HEK293T (cell line): Measurements from ENCODE around the gene GPR55.

Experiments used
- ARNT ChIP-seq: fragments of 450-650 bp; IDR thresholded peaks from 2 replicates; pipeline ENCODE4 v1.6.1; 2017; ENCODE audit warnings: mild to moderate bottlenecking
- CTBP1 ChIP-seq: fragments of 450-650 bp; IDR thresholded peaks from 2 replicates; pipeline ENCODE4 v1.6.1; 2016; ENCODE audit warnings: borderline replicate concordance
- ELF4 ChIP-seq: fragments of 450-650 bp; IDR thresholded peaks from 2 replicates; pipeline ENCODE4 v1.6.1; 2017; ENCODE audit warnings: antibody characterized with exemption
- FOXA1 ChIP-seq: fragments of 450-650 bp; IDR thresholded peaks from 2 replicates; pipeline ENCODE4 v1.6.1; 2016; ENCODE audit warnings: mild to moderate bottlenecking
- FOXK2 ChIP-seq: fragments of 450-650 bp; IDR thresholded peaks from 2 replicates; pipeline ENCODE4 v1.6.1; 2016; ENCODE audit warnings: mild to moderate bottlenecking
- FOXM1 ChIP-seq: fragments of 450-650 bp; IDR thresholded peaks from 2 replicates; pipeline ENCODE4 v1.6.1; 2017; ENCODE audit warnings: mild to moderate bottlenecking, borderline replicate concordance
- HDGF ChIP-seq: fragments of 450-650 bp; IDR thresholded peaks from 2 replicates; pipeline ENCODE4 v1.6.1; 2017; ENCODE audit warnings: antibody characterized with exemption, borderline replicate concordance
- NFRKB ChIP-seq: fragments of 450-650 bp; IDR thresholded peaks from 2 replicates; pipeline ENCODE4 v1.6.1; 2016; ENCODE audit warnings: mild to moderate bottlenecking, moderate library complexity
- SP1 ChIP-seq: fragments of 450-650 bp; IDR thresholded peaks from 2 replicates; pipeline ENCODE4 v1.6.1; 2017
- TARDBP ChIP-seq: fragments of 450-650 bp; IDR thresholded peaks from 2 replicates; pipeline ENCODE4 v1.6.1; 2016
- ZNF384 ChIP-seq: fragments of 450-650 bp; IDR thresholded peaks from 2 replicates; pipeline ENCODE4 v1.6.1; 2016

- TF ChIP-seq FOXM1 (no peak), CTBP1 (no peak), ARNT (no peak), NFRKB (no peak), FOXK2 (no peak), ZNF384 (no peak), SP1 (no peak), HDGF (no peak), TARDBP (no peak), FOXA1 (no peak), ELF4 (no peak)
Measured at GRCh38 chr2:230960026-230960425, 35.0 kb upstream of the GPR55 start.
